HEK293 (cell line): Measurements from ENCODE around the gene SEMA3A.
"Not testable (repeated sequence)": the region's sequence is repeated elsewhere in the genome, so short reads cannot be mapped to it uniquely, and the experiment has no call there.

Source experiments
- CTCF ChIA-PET: fragments of 350-600 bp; formaldehyde crosslinking; extraction: SDS; loops from one replicate; lab custom pipeline; 2021; ENCODE audit warnings: antibody characterized with exemption; lab: Yijun Ruan, JAX
- POLR2A ChIA-PET: fragments of 300-600 bp; formaldehyde crosslinking; extraction: SDS; loops from one replicate; lab custom pipeline; 2020; ENCODE audit warnings: antibody characterized with exemption, inconsistent platforms; lab: Yijun Ruan, JAX
- H3K27ac ChIP-seq: fragments of 200-500 bp; sonication (Bioruptor generic); 2 replicates; pipeline ENCODE4 v1.5.1; 2014; ENCODE audit warnings: low read depth, low read length, control low read depth, inconsistent platforms; ENCODE audit errors: extremely low read depth
- H3K36me3 ChIP-seq, 2 experiments: fragments of 200-500 bp in 1 of 2; sonication (Bioruptor generic) in 1 of 2; 1 replicate in 1 of 2; 2 replicates in 1 of 2; pipeline ENCODE4 v1.5.1; 2014 to 2017; ENCODE audit warnings: inconsistent platforms in 2 of 2, low read length in 2 of 2; ENCODE audit not compliant: control insufficient read depth in 2 of 2, insufficient read depth in 1 of 2
- H3K4me1 ChIP-seq: fragments of 200-500 bp; sonication (Bioruptor generic); 2 replicates; pipeline ENCODE4 v1.5.1; 2014; ENCODE audit warnings: mild to moderate bottlenecking, low read length, inconsistent platforms; ENCODE audit not compliant: control insufficient read depth, insufficient read depth
- H3K4me3 ChIP-seq: 2 replicates; pipeline ENCODE4 v1.5.1; 2011; ENCODE audit warnings: low read depth, mild to moderate bottlenecking, control low read depth, low read length, moderate library complexity
- H3K9me3 ChIP-seq: fragments of 200-500 bp; sonication (Bioruptor generic); 2 replicates; pipeline ENCODE4 v1.5.1; 2014; ENCODE audit warnings: low read depth, low read length, inconsistent platforms; ENCODE audit not compliant: control insufficient read depth, insufficient read depth
- GLI2 ChIP-seq: fragments of 450-650 bp; formaldehyde crosslinking; IDR thresholded peaks from 2 replicates; pipeline ENCODE4; 2017; ENCODE audit warnings: missing biosample characterization, missing genetic modification characterization, low read depth, borderline replicate concordance
- RBAK ChIP-seq: fragments of 450-650 bp; formaldehyde crosslinking; IDR thresholded peaks from 2 replicates; pipeline ENCODE4 v1.5.1; 2016; ENCODE audit warnings: missing biosample characterization, missing genetic modification characterization
- REPIN1 ChIP-seq: fragments of 450-650 bp; formaldehyde crosslinking; IDR thresholded peaks from 2 replicates; pipeline ENCODE4 v1.5.1; 2017; ENCODE audit warnings: missing biosample characterization, missing genetic modification characterization, low read depth
- SP7 ChIP-seq: fragments of 450-650 bp; formaldehyde crosslinking; IDR thresholded peaks from 2 replicates; pipeline ENCODE4 v1.5.1; 2016; ENCODE audit warnings: missing biosample characterization, missing genetic modification characterization
- WT1 ChIP-seq: fragments of 450-650 bp; formaldehyde crosslinking; IDR thresholded peaks from 2 replicates; pipeline ENCODE4 v1.5.1; 2016; ENCODE audit warnings: missing biosample characterization, missing genetic modification characterization
- YY1 ChIP-seq: fragments of 450-650 bp; formaldehyde crosslinking; IDR thresholded peaks from 2 replicates; pipeline ENCODE4 v1.5.1; 2018; ENCODE audit warnings: missing biosample characterization, missing genetic modification characterization
- ZBTB21 ChIP-seq: fragments of 450-650 bp; formaldehyde crosslinking; IDR thresholded peaks from 2 replicates; pipeline ENCODE4 v1.5.1; 2017; ENCODE audit warnings: missing biosample characterization, missing genetic modification characterization
- ZFP41 ChIP-seq: fragments of 450-650 bp; formaldehyde crosslinking; IDR thresholded peaks from 2 replicates; pipeline ENCODE4 v1.5.1; 2016; ENCODE audit warnings: missing biosample characterization, missing genetic modification characterization, borderline replicate concordance
- ZNF112 ChIP-seq: fragments of 450-650 bp; formaldehyde crosslinking; IDR thresholded peaks from 2 replicates; pipeline ENCODE4 v1.5.0; 2017; ENCODE audit warnings: missing biosample characterization, missing genetic modification characterization
- ZNF121 ChIP-seq: fragments of 450-650 bp; formaldehyde crosslinking; IDR thresholded peaks from 2 replicates; pipeline ENCODE4 v1.5.1; 2016; ENCODE audit warnings: missing biosample characterization, missing genetic modification characterization
- ZNF184 ChIP-seq: fragments of 450-650 bp; IDR thresholded peaks from 2 replicates; pipeline ENCODE4 v1.5.1; 2018; ENCODE audit warnings: missing biosample characterization, mild to moderate bottlenecking, missing genetic modification characterization
- ZNF202 ChIP-seq: fragments of 450-650 bp; formaldehyde crosslinking; IDR thresholded peaks from 2 replicates; pipeline ENCODE4 v1.5.1; 2016; ENCODE audit warnings: missing biosample characterization, missing genetic modification characterization, borderline replicate concordance
- ZNF214 ChIP-seq: fragments of 450-650 bp; formaldehyde crosslinking; IDR thresholded peaks from 2 replicates; pipeline ENCODE4 v1.5.1; 2017; ENCODE audit warnings: missing biosample characterization, mild to moderate bottlenecking, missing genetic modification characterization, borderline replicate concordance
- ZNF239 ChIP-seq: fragments of 450-650 bp; formaldehyde crosslinking; IDR thresholded peaks from 2 replicates; pipeline ENCODE4 v1.5.1; 2016; ENCODE audit warnings: missing biosample characterization, missing genetic modification characterization
- ZNF335 ChIP-seq: fragments of 450-650 bp; formaldehyde crosslinking; conservative IDR thresholded peaks from 2 replicates; pipeline ENCODE4 v1.5.1; 2016; ENCODE audit warnings: missing biosample characterization, missing genetic modification characterization
- ZNF366 ChIP-seq: fragments of 450-650 bp; formaldehyde crosslinking; conservative IDR thresholded peaks from 2 replicates; pipeline ENCODE4 v1.5.1; 2016; ENCODE audit warnings: missing biosample characterization, missing genetic modification characterization
- ZNF37A ChIP-seq: fragments of 450-650 bp; IDR thresholded peaks from 2 replicates; pipeline ENCODE4 v1.5.1; 2018; ENCODE audit warnings: missing biosample characterization, missing genetic modification characterization
- ZNF544 ChIP-seq: fragments of 450-650 bp; formaldehyde crosslinking; IDR thresholded peaks from 2 replicates; pipeline ENCODE4 v1.5.0; 2017; ENCODE audit warnings: missing biosample characterization, missing genetic modification characterization
- ZNF747 ChIP-seq: fragments of 450-650 bp; formaldehyde crosslinking; IDR thresholded peaks from 2 replicates; pipeline ENCODE4 v1.5.1; 2016; ENCODE audit warnings: missing biosample characterization, missing genetic modification characterization
- ZNF768 ChIP-seq: fragments of 450-650 bp; formaldehyde crosslinking; IDR thresholded peaks from 2 replicates; pipeline ENCODE4 v1.5.1; 2018; ENCODE audit warnings: missing biosample characterization, mild to moderate bottlenecking, missing genetic modification characterization
- ZNF785 ChIP-seq: fragments of 450-650 bp; formaldehyde crosslinking; IDR thresholded peaks from 2 replicates; pipeline ENCODE4 v1.5.1; 2016; ENCODE audit warnings: missing biosample characterization, missing genetic modification characterization
- ZXDB ChIP-seq: fragments of 450-650 bp; formaldehyde crosslinking; IDR thresholded peaks from 2 replicates; pipeline ENCODE4 v1.5.1; 2016; ENCODE audit warnings: missing biosample characterization, missing genetic modification characterization
- TF ChIP-seq, protein P1 (sequence below): fragments of 450-650 bp; formaldehyde crosslinking; IDR thresholded peaks from 2 replicates; pipeline ENCODE4 v1.5.1; 2016; ENCODE audit warnings: missing biosample characterization, missing genetic modification characterization
- TF ChIP-seq, protein P2 (sequence below): fragments of 450-650 bp; formaldehyde crosslinking; IDR thresholded peaks from 2 replicates; pipeline ENCODE4 v1.5.1; 2017; ENCODE audit warnings: missing biosample characterization, missing genetic modification characterization
- TF ChIP-seq, protein P3 (sequence below): fragments of 450-650 bp; formaldehyde crosslinking; IDR thresholded peaks from 2 replicates; pipeline ENCODE4 v1.5.1; 2016; ENCODE audit warnings: missing biosample characterization, missing genetic modification characterization
- TF ChIP-seq, protein P4 (sequence below): fragments of 450-650 bp; formaldehyde crosslinking; IDR thresholded peaks from 2 replicates; pipeline ENCODE4 v1.5.1; 2017; ENCODE audit warnings: missing biosample characterization, missing genetic modification characterization
- TF ChIP-seq, protein P5 (sequence below): fragments of 450-650 bp; formaldehyde crosslinking; IDR thresholded peaks from 2 replicates; pipeline ENCODE4 v1.5.1; 2017; ENCODE audit warnings: missing biosample characterization, missing genetic modification characterization

Gene SEMA3A

DNA sequence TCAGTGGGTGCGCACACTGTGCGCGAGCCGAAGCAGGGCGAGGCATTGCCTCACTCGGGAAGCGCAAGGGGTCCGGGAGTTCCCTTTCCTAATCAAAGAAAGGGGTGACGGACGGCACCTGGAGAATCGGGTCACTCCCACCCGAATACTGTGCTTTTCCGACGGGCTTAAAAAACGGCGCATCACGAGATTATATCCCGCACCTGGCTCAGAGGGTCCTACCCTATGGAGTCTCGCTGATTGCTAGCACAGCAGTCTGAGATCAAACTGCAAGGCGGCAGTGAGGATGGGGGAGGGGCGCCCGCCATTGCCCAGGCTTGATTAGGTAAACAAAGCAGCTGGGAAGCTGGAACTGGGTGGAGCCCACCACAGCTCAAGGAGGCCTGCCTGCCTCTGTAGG, 44.2 kb downstream of the SEMA3A start:
- POLR2A ChIA-PET, H3K4me3 ChIP-seq, H3K9me3 ChIP-seq, H3K36me3 ChIP-seq, H3K27ac ChIP-seq, CTCF ChIA-PET: not testable (repeated sequence)
- peak; percentile 42 for TF ChIP-seq ZNF335 (tag by site-specific recombination)
- peaks cover 19% of the 10 kb centered on the region for H3K4me1 ChIP-seq

DNA sequence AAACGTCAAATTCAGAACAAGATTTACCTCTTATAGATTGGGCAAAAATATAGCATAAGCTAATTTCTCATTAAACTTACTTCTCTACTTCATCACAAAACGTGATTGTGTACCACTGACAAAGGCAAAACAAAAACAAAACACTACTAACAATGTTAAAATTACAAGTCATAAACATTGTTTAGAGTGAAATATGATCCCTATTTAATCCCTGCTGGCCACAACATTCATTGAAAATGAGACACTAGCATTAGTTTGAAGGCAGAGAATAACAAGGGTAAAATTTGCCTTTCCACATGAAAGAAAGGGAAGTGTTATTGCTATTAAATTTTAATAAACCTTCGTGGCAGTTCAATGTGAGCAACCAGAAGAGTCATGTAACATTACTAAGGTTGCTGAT, 45.0 kb downstream of the SEMA3A start:
- H3K4me3 ChIP-seq = no peak overlapping the region
- CTCF ChIA-PET = no interaction called here
- H3K27ac ChIP-seq = no peak overlapping the region; the same call in 1 of the 2 replicates
- H3K36me3 ChIP-seq = no peaks in the 10 kb centered on the region
- H3K4me1 ChIP-seq = peaks cover 17% of the 10 kb centered on the region
- POLR2A ChIA-PET = no interaction called here
- H3K9me3 ChIP-seq = no peaks in the 10 kb centered on the region
- TF ChIP-seq ZNF366 (tag by site-specific recombination) (0 out of 2 replicates have a peak, but pooled peaks have one; percentile 23), ZNF768 (tag by site-specific recombination) (no peak), ZXDB (tag by site-specific recombination) (no peak), WT1 (0 out of 2 replicates have a peak, but pooled peaks have one; percentile 10), GLI2 (tag by site-specific recombination) (no peak), ZNF785 (tag by site-specific recombination) (no peak), SP7 (tag by site-specific recombination) (peak; percentile 64), REPIN1 (no peak), ZNF239 (tag by site-specific recombination) (no peak), ZFP41 (tag by site-specific recombination) (no peak), ZNF112 (tag by site-specific recombination) (no peak), ZNF37A (tag by site-specific recombination) (no peak), ZNF184 (no peak), RBAK (tag by site-specific recombination) (no peak), ZNF544 (tag by site-specific recombination) (no peak), ZBTB21 (tag by site-specific recombination) (no peak), ZNF747 (tag by site-specific recombination) (no peak), ZNF121 (tag by site-specific recombination) (no peak), ZNF214 (tag by site-specific recombination) (no peak), ZNF202 (tag by site-specific recombination) (no peak), YY1 (tag by site-specific recombination) (no peak)
- TF ChIP-seq, protein P1, sequence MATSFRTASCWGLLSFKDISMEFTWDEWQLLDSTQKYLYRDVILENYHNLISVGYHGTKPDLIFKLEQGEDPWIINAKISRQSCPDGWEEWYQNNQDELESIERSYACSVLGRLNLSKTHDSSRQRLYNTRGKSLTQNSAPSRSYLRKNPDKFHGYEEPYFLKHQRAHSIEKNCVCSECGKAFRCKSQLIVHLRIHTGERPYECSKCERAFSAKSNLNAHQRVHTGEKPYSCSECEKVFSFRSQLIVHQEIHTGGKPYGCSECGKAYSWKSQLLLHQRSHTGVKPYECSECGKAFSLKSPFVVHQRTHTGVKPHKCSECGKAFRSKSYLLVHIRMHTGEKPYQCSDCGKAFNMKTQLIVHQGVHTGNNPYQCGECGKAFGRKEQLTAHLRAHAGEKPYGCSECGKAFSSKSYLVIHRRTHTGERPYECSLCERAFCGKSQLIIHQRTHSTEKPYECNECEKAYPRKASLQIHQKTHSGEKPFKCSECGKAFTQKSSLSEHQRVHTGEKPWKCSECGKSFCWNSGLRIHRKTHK = no peak
- TF ChIP-seq, protein P2, sequence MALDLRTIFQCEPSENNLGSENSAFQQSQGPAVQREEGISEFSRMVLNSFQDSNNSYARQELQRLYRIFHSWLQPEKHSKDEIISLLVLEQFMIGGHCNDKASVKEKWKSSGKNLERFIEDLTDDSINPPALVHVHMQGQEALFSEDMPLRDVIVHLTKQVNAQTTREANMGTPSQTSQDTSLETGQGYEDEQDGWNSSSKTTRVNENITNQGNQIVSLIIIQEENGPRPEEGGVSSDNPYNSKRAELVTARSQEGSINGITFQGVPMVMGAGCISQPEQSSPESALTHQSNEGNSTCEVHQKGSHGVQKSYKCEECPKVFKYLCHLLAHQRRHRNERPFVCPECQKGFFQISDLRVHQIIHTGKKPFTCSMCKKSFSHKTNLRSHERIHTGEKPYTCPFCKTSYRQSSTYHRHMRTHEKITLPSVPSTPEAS (tag by site-specific recombination) = no peak
- TF ChIP-seq, protein P3, sequence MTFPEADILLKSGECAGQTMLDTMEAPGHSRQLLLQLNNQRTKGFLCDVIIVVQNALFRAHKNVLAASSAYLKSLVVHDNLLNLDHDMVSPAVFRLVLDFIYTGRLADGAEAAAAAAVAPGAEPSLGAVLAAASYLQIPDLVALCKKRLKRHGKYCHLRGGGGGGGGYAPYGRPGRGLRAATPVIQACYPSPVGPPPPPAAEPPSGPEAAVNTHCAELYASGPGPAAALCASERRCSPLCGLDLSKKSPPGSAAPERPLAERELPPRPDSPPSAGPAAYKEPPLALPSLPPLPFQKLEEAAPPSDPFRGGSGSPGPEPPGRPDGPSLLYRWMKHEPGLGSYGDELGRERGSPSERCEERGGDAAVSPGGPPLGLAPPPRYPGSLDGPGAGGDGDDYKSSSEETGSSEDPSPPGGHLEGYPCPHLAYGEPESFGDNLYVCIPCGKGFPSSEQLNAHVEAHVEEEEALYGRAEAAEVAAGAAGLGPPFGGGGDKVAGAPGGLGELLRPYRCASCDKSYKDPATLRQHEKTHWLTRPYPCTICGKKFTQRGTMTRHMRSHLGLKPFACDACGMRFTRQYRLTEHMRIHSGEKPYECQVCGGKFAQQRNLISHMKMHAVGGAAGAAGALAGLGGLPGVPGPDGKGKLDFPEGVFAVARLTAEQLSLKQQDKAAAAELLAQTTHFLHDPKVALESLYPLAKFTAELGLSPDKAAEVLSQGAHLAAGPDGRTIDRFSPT (tag by site-specific recombination) = no peak
- TF ChIP-seq, protein P4, sequence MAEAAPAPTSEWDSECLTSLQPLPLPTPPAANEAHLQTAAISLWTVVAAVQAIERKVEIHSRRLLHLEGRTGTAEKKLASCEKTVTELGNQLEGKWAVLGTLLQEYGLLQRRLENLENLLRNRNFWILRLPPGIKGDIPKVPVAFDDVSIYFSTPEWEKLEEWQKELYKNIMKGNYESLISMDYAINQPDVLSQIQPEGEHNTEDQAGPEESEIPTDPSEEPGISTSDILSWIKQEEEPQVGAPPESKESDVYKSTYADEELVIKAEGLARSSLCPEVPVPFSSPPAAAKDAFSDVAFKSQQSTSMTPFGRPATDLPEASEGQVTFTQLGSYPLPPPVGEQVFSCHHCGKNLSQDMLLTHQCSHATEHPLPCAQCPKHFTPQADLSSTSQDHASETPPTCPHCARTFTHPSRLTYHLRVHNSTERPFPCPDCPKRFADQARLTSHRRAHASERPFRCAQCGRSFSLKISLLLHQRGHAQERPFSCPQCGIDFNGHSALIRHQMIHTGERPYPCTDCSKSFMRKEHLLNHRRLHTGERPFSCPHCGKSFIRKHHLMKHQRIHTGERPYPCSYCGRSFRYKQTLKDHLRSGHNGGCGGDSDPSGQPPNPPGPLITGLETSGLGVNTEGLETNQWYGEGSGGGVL (tag by site-specific recombination) = no peak
- TF ChIP-seq, protein P5, sequence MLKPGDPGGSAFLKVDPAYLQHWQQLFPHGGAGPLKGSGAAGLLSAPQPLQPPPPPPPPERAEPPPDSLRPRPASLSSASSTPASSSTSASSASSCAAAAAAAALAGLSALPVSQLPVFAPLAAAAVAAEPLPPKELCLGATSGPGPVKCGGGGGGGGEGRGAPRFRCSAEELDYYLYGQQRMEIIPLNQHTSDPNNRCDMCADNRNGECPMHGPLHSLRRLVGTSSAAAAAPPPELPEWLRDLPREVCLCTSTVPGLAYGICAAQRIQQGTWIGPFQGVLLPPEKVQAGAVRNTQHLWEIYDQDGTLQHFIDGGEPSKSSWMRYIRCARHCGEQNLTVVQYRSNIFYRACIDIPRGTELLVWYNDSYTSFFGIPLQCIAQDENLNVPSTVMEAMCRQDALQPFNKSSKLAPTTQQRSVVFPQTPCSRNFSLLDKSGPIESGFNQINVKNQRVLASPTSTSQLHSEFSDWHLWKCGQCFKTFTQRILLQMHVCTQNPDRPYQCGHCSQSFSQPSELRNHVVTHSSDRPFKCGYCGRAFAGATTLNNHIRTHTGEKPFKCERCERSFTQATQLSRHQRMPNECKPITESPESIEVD (tag by site-specific recombination) = peak; percentile 61
